ENCODE measurements around the gene MEG3.
"Not testable (repeated sequence)": the region's sequence is repeated elsewhere in the genome, so short reads cannot be mapped to it uniquely, and the experiment has no call there.

Gene MEG3

DNA sequence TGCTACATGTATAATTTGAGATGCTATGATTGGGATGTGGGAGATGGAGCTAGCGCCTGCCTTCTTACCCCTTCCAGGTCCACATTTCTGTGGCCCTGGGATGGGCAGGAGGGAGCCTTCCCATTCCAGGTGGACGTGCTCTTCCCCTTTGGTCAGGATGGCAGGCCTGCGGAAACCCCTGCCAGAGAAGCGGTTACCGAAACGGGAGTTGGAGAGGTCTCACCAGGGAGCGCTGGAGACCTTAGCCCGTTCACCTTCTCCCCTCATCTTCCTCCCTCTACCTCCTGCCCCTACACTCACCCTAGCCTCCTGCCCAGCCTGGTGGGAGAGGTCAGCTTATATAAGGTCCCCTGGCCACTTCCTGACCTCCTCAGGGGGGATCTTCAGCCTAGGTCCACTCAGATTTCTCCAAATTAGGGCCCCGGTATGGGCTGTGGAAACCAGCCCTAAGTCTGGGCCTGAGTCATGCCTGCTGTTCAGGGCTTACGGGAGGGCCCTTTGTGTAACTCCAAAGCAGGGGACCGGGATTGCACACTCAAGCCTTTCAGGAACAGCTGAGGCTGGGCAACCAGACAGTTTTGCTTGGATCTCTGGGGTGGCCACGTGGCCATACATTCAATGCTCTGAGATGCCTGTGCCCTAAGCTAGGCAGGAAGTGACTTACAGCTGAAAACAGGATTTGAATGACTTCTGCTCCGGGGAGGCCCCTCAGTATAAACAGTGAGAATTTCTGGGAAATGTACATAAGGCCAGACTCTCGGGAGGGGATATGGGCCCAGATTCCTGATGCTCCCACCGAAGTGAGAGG, 10.2 kb upstream of the MEG3 start:
- peak; percentile 19 for DNase-seq (ENCODE audit: low read depth)

DNA sequence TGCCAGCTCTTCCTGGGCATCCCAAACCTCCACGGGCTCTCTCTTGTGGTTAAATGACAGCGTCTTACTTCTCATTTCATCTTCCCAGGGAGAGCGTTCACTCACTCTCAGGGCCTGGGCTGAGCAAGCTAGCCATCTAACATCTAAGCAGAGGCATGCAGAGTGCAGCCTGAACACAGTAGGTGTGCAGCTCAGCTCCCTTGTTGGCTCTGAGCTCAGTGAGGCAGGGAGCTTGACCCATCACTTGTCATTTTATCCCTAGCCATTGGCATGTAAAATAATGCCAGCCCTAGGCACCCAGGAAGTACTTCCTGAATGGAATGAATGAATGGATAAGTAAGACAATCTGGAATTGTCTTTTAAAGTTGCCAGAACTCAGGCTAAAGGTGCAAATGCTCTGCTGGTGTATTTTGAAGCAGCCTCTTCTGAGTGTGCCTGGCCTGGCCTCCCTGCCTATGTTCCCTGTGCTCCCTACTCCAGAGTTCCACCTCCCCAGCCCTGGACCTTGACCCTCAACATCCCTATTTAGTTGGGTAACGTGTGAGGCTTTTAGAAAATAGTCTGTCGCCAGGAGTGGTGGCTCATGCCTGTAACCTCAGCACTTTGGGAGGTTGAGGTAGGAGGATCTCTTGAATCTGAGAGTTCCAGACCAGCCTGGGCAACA, 9.5 kb upstream of the MEG3 start:
- no peak for DNase-seq (ENCODE audit: low read depth)

DNA sequence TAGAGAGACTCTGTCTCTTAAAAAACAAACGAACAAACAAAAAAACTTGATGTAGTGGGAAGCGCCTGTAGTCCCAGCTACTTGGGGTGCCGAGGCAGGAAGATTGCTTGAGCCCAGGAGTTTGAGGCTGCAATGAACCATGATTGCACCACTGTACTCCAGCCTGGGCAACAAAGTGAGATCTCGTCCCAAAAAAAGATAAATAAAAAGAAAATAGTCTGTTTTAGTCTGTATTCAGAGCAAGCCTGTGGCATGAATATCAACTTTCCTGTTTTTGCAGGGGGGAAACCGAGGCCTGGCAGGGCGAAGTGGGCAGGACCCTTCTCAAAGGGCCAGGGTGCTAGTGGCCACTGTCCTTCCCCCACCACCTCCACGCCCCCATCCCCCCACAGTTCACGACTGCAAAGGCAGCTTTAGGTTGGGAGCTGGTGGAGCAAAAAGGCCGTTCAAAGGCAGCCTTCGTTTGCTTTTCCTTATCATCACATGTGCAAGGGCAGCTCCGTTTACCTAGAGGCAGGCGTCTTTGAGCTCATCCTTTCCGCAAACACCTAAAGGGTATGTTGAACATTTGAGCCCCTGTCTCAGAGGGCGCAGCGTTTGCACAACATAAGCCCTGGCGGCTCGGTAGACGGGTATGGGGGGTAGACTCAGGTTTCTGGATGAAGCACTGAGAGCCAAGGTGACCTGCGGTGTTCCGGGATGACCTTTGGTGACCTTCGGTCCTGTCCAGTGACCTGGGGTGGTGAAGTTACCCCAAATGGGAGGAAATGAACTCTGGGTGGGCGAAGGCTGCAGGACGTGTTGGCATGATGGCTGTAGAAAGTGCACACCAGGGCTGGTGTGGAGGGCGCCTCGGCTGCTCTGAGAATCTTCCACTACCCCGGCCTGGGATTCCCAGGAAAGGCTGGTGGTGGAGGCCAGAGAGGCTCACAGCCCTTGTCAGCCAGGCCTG, 8.7 kb upstream of the MEG3 start:
- DNase-seq (ENCODE audit: low read depth): no peak

DNA sequence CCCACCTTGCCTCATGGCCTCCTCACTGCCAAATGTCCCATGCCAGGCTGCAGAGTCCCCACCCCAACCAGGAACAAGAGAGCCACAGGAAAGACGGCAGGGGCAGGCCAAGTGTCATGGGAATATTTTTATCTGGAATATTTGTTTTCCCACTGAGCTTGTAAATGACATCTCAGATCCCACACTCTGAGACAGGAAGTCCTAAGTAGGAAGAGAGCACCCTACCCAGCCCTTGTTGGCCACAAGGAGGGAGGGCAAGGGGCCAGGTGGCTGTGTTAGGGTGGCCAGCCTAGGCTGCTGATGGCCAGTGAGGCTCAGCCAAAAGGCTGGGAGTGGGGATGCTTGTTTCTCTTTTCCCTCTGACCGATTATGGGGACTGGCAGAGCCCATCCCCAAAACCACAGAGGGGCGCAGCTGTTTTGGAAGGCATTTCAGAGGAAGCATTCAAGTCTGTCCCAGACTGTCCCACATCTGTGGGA, 7.7 kb upstream of the MEG3 start:
- no peak for DNase-seq (ENCODE audit: low read depth)

DNA sequence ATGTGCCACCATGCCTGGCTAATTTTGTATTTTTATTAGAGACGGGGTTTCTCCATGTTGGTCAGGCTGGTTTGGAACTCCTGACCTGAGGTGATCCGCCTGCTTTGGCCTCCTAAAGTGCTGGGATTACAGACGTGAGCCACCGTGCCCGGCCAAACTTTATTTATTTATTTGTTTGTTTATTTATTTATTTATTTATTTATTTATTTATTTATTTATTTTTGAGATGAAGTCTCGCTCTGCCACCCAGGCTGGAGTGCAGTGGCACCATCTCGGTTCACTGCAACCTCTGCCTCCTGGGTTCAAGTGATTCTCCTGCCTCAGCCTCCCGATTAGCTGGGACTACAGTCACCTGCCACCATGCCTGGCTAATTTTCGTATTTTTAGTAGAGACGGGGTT, 7.0 kb upstream of the MEG3 start:
- DNase-seq (ENCODE audit: low read depth): not testable (repeated sequence)

DNA sequence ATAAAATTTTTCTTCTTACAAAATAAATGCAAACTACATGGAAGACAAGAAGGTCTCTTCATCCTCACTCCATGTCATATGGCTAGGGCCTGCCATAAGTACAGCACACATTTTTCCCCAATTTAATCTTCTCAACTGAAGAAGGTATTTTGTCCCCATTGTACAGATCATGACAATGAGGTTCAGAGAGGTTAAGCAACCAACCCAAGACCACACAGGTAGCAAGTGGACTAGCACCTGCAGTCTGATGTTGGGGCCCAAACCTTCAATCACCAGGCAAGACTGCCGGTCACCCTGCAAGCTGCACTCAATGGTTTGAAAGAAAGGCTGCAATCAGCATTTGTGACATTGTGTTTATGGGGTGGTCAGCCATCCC, 6.5 kb upstream of the MEG3 start:
- DNase-seq (ENCODE audit: low read depth): no peak

DNA sequence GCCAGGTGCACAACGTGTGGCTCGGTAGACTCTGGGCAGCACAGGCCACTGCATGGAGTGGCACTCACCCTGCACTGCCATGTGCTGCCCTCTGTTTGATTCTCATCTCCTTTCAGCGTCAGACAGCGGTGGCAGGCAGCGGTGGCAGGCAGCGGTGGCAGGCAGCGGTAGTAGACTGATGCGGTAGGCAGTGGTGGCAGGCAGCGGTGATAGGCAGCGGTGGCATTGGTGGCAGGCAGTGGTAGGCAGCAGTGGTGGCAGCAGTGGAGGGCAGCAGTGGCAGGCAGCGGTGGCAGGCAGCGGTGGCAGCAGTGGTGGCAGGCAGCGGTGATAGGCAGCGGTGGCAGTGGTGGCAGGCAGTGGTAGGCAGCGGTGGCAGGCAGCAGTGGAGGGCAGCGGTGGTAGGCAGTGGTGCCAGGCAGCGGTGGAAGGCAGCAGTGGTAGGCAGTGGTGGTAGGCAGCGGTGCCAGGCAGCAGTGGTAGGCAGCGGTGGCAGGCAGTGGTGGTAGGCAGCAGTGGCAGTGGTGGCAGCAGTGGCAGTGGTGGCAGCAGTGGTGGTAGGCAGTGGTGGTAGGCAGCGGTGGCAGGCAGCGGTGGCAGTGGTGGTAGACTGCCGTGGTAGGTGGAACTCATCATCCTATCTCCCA, 6.0 kb upstream of the MEG3 start:
- DNase-seq (ENCODE audit: low read depth): no peak

DNA sequence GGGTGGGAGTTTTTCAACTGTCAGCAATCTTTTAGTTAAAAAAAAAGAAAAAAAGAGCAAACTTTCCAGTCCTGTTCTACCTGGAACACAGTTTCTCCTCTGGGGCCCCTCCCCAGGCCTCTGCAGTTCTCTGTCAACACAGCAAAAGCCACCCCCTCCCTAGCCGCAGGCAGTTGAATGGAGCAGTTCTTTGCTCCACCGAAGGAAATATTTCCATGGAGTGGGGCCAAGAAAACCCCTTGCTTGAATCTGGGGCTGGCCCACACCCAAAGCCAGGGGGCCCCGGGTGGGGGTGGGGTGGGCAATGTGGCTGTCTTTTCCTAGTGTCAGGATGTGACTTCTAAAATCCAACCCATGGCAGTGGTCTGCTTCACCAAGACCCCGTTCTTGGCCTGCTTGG, 5.0 kb upstream of the MEG3 start:
- DNase-seq (ENCODE audit: low read depth): no peak

DNA sequence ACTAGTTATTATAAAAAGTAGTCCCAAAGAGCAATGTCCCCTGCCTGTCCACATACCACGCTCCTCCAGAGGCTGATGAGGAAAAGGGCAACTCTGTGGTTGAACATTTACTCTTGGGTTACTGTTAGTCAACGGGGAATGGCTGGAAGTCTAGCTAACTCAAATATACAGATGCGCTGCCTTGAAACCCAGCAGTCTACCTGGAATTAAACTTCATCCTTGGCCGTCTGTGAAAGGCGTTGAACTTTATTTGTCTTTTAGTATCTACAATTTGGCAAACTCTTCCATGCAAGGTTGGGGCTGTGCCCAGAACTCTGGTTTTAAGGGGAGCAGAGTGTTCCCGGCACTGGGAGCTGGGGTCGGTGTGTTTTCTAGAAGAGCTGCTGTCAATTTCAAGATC, 3.9 kb upstream of the MEG3 start:
- DNase-seq (ENCODE audit: low read depth): no peak

DNA sequence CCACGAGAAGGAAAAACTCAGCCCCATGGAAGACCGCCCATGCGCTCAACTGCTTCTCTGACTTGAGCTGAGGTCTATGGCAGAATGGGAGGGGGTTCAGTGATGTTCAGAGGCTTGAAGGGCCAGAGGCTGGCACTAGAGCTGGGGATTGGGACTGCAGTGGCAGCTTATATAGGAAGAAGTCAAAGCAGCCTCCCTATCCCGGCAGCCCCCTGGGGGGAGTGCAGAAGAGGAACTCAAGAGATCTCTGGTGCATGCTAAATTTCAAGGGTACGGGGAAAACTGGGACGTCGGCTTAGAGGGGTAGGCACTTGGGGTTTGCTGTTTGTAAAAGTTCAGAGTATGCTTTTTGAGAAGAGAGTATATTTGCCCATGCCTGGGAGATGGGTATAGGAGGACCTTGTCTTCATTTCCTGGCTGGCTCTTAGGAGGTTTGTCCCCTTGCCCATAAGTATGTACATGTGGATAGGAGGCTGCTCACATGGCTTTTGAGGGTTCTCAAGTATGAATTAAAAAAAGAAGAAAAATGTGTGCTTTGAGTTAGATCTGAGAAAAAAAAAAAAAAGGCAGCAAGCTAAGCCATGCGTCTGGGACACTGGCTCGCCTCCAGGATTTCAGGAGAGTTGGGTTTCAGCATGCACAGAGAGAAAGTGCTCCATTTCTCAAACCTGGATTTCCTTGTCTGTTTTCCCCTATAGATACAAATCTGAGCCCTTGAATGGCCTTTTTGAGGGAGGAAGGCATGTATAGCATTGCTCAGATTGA, 3.2 kb upstream of the MEG3 start:
- DNase-seq (ENCODE audit: low read depth): no peak

DNA sequence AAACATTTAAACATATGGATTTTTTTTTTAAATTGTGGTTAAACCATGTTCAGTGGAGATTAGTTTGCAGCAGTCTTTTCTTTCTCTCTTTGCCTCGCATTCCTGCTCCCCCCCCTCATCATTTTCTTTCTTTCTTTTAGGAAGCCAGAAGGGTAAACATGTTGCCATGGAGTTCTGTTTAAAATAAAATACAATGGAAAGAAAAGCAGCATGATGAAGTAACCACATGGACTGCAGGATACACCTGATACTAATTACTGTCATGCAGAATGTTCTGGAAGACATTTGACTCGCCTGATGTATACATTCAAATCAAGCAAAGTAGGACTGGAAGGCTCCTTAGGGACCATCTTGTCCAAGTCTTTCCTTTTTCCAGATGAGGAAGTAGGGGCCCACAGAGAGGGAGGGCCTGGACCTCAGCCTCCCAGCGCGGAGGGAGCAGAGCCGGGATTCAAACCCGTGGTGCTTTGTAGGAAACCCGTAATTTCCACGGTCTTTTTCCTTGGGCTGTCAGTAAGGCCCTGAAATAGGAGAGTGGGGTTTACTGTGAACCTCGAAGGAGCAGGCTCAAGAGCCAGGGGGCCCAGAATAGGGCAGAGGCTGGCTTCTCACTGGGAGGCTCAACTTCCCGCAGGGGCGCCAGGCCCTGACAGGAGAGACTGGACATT, 2.4 kb upstream of the MEG3 start:
- DNase-seq (ENCODE audit: low read depth): no peak

DNA sequence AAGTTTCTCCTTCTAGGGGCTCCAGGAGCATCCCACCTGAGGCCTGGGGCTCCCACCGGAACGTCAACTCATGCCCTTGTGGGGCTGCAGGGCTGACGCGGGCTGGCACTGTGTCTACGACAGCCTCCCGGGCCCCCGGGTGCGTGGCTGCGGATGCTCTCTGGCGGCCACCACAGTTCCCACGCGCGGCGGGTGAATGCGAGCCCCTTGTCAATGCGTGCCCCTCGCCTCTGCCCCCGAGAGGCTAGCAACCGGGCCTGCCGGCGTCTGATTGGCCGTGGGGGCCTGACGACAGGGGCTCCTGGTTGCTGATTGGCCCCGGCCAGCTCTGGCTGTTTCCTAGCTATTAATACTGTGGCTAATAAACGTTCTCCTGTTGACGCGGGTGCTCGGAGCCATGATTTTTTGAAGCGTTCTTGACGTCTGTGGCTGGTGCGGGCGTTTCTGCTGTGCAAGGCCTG, 1.8 kb upstream of the MEG3 start:
- DNase-seq (ENCODE audit: low read depth): no peak

DNA sequence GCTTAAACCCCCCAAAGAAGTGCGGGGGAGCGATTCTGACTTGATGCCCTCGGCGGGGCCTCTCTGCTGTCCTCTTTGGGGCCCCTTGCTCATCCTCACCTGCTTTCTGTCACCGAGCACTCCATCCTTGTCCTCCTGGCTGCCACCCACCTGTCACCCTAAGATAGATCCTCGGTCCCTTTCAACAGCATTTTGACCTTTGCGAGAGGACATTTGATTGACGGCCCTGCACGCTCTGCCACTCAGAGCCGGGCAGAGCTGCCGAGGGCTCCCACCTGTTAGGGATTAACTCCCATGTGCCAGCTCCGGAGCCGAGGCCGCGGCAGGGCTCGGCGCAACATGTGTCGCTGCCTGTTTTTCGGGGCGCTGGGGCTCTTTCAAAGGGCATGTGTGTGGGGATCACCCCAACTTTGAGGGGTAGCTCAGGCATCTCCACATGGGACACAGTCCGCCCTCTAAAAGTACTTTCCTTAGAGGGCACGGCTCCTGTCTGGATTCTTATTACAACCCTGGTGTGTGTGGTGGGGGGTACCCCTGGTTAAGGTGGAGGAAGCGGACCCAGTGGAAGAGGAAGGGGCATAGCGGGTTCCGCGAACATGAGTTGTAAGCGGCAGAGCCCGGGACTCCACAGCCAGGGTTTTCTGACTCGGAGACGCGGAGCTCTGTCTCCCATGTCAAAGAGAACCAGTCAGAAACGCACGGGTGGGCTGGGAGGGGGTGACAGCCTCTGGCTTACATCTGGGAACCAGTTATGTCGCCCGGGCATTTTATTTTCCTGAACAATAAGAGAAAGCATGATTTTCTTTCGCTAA, 811 bp upstream of the MEG3 start:
- DNase-seq (ENCODE audit: low read depth): no peak

DNA sequence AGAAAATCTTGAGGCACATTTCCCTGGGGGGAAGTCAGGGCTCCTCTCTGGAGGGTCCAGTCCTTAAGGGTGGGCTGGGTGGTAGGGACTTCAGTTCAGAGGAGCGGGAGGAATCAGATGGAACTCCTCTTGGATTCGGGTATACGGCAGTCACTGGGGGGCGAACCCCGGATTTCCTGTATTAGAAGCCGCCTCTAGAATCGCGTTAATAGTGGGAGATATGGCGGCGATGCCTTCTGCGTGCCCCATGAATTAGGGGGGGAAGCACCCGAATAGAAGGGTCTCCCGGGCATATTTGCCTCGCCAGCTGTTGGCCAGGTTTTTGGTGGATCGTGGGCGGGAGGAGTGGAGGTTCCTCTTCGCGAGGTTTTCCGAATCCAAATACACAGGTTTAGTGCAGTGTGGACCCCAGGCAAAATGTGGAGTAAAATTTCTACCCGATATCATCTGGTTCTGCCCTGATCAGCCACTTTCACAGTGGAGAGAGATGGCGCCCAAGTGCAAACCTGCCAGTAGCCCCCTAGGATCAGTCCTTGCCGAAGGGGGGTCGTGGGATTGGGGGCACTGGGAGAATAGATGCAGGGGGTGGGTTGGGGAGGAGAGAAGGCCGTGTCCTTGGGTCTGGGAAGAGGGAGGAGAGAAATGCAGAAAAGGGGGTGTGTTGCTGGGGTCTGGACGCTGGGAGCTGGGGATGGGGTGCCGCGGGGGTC, 628 bp downstream of the MEG3 start:
- DNase-seq (ENCODE audit: low read depth): no peak

DNA sequence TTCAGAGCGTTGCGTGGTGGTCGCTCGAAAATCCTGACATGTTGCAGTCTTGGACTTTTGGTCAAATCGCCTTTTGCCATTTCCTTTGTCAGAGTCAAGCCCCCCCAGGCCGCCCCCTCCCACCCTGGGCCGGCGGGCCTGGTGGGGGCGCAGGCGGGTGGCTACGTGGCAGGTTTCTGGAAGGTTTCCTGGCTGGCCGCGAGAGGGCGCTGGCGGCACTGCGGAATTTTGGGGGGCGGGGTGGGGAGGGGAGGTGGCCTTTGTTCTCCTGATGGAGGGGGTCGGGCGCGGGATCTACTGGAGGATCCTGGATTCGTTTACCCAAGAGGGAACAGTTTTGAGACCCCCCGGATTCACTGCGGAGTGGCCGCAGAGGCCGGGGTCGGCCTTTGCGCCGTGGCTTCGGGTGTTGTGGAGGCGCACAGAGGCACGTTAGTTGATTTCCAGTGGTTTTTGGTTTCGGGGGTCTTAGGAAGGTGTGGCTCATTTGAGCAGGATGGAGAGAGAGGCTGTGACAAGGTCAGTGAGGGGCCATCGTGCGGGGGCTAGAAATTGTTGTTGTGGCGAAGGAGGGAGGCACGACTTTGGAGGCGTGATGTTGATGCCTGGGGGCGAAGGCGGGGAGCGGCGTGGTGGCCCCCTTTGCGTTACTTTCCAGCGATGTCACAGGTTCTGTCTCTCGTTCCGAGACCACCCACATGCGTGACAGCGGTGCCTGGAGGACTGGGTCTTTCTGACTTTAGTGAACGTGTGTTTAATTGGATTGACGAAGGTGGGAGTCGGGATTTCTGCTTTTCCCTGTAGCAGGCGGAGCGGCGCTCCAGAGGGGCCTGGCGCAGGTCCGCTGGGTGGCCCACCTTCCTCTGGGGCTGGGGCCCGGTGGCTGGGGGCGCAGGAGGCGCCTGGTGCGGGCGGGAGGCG, 1.4 kb downstream of the MEG3 start:
- no peak for DNase-seq (ENCODE audit: low read depth)

DNA sequence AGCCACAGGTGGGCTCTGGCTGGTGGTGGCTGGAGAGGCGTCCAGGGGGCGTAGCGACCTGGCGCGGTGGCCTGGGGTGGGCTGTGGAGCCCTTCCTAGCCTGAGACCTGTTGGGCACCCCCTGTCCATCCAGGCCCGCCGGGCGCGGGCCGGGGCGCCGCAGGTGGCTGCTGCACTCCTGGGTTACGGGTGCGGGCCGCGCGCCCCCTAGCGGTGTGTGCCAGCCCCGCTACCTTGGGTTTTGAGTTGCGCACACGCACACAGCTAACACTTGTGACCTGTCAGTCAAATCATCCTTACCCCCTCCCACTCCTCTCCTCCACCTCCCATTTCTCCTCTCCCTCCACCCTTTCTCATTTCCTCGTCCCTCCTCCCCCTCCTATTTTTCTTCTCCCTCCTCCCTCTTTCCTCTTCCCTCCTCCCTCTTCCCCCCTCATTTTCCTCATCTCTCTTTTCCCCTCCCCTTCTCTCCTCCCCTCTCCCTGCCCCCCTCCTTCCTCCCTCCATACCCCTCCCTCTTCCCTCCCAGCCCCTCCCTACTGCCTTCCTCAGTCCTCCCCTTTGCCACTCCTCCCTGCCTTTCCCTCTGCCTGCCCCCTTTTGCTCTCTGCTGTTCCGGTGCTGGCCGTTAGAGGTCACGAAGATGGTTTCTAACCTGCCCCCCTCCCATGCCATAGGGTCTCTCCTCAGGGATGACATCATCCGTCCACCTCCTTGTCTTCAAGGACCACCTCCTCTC, 2.3 kb downstream of the MEG3 start:
- DNase-seq (ENCODE audit: low read depth): peak; percentile 37

DNA sequence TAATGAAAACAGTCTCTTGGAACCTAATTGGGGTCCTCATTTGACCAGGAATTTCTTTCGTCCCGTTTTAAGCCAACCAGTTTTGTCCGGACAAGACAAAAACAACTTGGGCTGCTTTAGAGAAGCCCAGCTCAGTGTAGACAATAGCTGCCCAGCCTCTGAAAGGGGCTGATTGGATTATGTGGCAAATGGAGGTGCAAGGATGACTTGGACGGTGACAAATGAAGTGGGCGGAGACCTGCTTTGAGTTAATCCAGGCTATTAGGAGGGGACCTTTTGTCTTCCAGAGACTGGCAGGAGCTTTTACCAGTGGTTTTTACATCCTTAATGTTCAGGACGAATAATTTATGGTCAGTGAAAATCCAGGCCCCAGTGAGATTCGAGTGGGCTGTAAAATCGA, 4.8 kb downstream of the MEG3 start:
- DNase-seq (ENCODE audit: low read depth): no peak

Data from non-pigmented ciliary epithelial cell (primary cell).